ENCODE data around the gene GJA5. TPM values are rescaled to one million over a fixed set of nuclear protein-coding genes. Genes with fewer than 3 reads are reported as not detected.

The GJA5 gene
- total RNA-seq, 4 donors from 2014 or later = 3.6 to 5.7 (median 4.3) TPM

DNA sequence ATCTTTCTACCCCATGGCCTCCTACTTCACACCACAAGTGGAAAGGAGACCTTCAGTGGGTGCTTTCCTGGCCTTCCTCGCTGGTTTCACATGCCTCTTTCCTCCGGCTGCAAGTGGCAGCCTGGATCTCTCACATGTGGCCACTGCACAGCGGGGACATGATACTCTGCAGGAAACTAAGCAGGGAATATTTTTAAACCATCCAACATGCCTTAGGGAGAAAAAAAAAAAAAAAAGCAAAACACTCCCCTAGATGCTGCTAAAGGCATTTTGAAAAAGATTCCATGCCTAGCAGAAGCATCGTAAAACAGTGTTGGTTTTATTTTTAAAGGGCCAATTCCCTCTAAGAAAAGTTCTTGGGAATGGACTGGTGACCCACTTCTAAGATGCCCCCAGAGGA lies 12.2 kb upstream of the GJA5 start:
- H3K27me3 ChIP-seq = no peaks in the 10 kb centered on the region
- no peak for TF ChIP-seq POLR2A (IDR thresholded peaks at IDR 0.05)
- TF ChIP-seq, protein P1, sequence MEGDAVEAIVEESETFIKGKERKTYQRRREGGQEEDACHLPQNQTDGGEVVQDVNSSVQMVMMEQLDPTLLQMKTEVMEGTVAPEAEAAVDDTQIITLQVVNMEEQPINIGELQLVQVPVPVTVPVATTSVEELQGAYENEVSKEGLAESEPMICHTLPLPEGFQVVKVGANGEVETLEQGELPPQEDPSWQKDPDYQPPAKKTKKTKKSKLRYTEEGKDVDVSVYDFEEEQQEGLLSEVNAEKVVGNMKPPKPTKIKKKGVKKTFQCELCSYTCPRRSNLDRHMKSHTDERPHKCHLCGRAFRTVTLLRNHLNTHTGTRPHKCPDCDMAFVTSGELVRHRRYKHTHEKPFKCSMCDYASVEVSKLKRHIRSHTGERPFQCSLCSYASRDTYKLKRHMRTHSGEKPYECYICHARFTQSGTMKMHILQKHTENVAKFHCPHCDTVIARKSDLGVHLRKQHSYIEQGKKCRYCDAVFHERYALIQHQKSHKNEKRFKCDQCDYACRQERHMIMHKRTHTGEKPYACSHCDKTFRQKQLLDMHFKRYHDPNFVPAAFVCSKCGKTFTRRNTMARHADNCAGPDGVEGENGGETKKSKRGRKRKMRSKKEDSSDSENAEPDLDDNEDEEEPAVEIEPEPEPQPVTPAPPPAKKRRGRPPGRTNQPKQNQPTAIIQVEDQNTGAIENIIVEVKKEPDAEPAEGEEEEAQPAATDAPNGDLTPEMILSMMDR (IDR thresholded peaks at IDR 0.05) = no peak
- H3K4me3 ChIP-seq (replicated peaks in 1 of 3) = no peak overlapping the region
- no peaks in the 10 kb centered on the region for H3K36me3 ChIP-seq
- intact Hi-C loops (cut with DNase I) = no loop called here
- no peaks in the 10 kb centered on the region for H3K9me3 ChIP-seq
- DNase-seq = no peak
- H3K4me1 ChIP-seq = no peaks in the 10 kb centered on the region
- 57 to 66% methylated on average over 4 of the region's 4 CpGs for whole genome bisulfite sequencing, 2 donors
- H3K27ac ChIP-seq = no peak overlapping the region

DNA sequence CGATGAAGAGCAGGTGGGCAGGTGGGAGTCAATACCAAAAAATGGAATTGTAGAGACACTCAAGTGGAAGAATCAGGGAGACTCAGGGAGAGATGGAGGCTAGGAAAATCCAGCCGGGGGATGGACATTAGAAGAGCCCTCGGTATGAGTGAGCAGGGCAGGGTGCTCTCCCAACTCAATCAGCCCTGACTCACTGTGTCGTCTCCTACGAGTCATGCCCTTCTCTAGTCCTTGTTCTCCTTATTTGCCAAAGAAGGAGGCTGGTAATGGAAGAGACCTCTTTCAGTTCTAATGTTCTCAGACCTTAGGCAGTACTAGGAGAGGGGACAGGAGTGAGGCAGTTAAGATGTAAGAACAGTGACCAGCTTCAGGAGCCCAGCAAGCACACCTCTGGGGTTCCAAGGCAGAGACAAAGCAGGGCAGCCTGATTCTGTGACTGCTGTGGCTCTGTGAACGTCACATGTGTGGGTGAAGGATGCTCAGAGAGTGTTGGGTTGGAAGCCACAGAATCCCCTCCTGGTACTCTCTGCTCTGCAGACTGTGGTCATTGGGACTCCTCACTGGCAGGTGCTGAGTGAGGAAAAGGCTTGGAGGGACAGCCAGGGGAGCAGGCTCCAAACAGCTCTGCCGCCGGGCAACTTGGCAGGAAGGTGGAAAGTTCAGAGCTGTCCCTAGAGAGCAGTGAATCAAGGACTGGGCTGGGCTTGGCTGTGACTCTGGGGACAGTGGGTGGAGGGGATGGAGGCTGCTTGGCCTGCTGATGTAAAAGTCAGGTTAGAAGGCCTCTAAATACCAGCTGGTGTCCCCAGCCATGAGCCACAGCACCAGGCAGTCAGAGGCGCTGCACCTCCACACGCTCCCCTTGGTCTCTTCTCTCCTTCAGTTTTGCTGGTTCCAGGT lies 11.1 kb upstream of the GJA5 start:
- Histone ChIP-seq H3K36me3 (no peaks in the 10 kb centered on the region), H3K4me3 (replicated peaks in 1 of 3) (no peak overlapping the region), H3K27me3 (no peaks in the 10 kb centered on the region), H3K4me1 (no peaks in the 10 kb centered on the region), H3K27ac (peak overlapping the region in 1 of 3 donors; percentile 4), H3K9me3 (no peaks in the 10 kb centered on the region)
- no peak for DNase-seq
- WGBS, 2 donors = 68 to 80% methylated on average over 10 of the region's 10 CpGs
- intact Hi-C loops (cut with DNase I) = no loop called here
- TF ChIP-seq, protein P1 (IDR thresholded peaks at IDR 0.05) = no peak
- no peak for TF ChIP-seq POLR2A (IDR thresholded peaks at IDR 0.05)

DNA sequence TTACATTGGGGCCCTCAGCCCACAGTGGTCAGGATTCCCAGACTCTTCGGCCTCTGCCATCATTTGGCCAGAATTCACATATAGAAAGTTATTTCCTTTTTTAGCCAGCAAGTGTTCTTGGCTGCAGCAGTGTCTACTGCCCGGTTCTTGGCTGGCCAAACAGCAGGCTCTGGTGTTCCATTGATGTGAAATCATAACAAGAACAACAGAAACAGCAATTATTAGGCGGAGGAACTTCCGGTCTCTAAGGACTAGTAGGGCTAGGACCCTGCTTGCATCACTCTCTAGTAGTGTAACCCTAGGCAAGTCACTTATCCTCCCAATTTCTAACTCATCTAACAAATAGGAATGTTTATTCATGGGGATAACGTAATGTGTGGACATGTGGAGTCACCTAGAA lies 8.7 kb upstream of the GJA5 start:
- TF ChIP-seq POLR2A (IDR thresholded peaks at IDR 0.05) = no peak
- H3K36me3 ChIP-seq = no peaks in the 10 kb centered on the region
- H3K27me3 ChIP-seq = no peaks in the 10 kb centered on the region
- WGBS, 2 donors = 71 to 78% methylated on average over 5 of the region's 5 CpGs
- H3K9me3 ChIP-seq = no peaks in the 10 kb centered on the region
- no peak overlapping the region for H3K4me3 ChIP-seq (replicated peaks in 1 of 3)
- intact Hi-C loops (cut with DNase I) = no loop called here
- no peak overlapping the region for H3K27ac ChIP-seq
- no peaks in the 10 kb centered on the region for H3K4me1 ChIP-seq
- DNase-seq = no peak

DNA sequence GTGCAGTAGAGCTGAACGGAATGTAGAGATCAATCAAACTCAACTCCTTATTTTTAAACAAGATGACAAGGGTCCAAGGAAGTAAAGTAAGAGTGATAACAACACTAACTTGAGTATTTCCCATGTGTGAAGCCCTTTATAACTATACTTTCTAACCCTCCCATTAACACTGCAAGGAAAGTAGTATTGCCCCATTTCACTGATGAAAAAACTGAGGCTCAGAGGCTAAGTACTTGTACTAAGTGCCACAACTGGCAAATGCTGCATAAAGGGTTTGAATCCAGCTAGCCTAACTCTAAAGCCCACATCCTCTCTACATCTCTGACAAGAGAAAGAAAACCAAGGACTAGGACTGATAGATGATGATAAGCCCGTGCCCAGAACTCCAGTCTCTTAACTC lies 8.2 kb upstream of the GJA5 start:
- H3K4me3 ChIP-seq (replicated peaks in 1 of 3) = no peak overlapping the region
- no peaks in the 10 kb centered on the region for H3K27me3 ChIP-seq
- TF ChIP-seq, protein P1 (IDR thresholded peaks at IDR 0.05) = no peak
- TF ChIP-seq POLR2A (IDR thresholded peaks at IDR 0.05) = no peak
- H3K4me1 ChIP-seq = no peaks in the 10 kb centered on the region
- intact Hi-C loops (cut with DNase I) = no loop called here
- WGBS, 2 donors = 90 to 91% methylated on average over 2 of the region's 2 CpGs
- H3K9me3 ChIP-seq = no peaks in the 10 kb centered on the region
- H3K27ac ChIP-seq = no peak overlapping the region
- no peaks in the 10 kb centered on the region for H3K36me3 ChIP-seq
- DNase-seq = no peak

DNA sequence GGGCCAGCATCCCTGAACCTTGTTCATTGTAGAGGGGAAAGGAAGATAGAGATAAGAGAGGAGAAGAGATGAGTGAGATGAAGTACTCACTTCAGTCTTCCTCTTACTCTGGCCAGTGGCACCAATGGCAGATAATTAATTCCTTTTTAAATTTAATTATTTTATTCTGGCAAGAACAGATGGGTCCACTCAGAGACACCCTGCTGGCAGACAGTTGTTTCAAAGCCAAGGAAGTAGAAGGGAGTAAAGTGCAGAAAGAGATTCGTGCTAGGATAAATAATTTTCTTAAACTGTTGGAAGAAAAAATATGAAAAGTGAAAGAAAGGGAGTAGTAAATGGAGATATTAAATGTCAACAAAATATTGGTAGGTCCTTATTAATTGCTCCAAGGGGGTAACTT lies 7.7 kb upstream of the GJA5 start:
- DNase-seq = no peak
- TF ChIP-seq POLR2A (IDR thresholded peaks at IDR 0.05) = no peak
- TF ChIP-seq, protein P1 (IDR thresholded peaks at IDR 0.05) = no peak
- Histone ChIP-seq H3K36me3 (no peaks in the 10 kb centered on the region), H3K27ac (no peak overlapping the region), H3K9me3 (no peaks in the 10 kb centered on the region), H3K4me3 (replicated peaks in 1 of 3) (no peak overlapping the region), H3K27me3 (no peaks in the 10 kb centered on the region), H3K4me1 (no peaks in the 10 kb centered on the region)
- intact Hi-C loops (cut with DNase I) = no loop called here
- WGBS, 2 donors = 75 to 77% methylated on average over 1 of the region's 1 CpG
